K562 (cell line): Measurements from ENCODE around the gene OVOL1.

Experiments used
- CTCF ChIP-seq, 3 experiments: IDR thresholded peaks in 2 of 3; conservative IDR thresholded peaks in 1 of 3; 2 replicates each; pipeline ENCODE4 v1.5.1; 2011 to 2012; ENCODE audit warnings: low read length in 3 of 3, mild to moderate bottlenecking in 3 of 3, control low read depth in 2 of 3, improper control_type of control experiment in 1 of 3, inconsistent platforms in 1 of 3, low read depth in 1 of 3, mixed read lengths in 1 of 3, moderate library complexity in 1 of 3; ENCODE audit not compliant: insufficient read depth in 2 of 3
- EP300 ChIP-seq: IDR thresholded peaks from 2 replicates; pipeline ENCODE4 v1.6.1; 2012; ENCODE audit warnings: low read length, improper control_type of control experiment
- FOXM1 ChIP-seq, 2 experiments: fragments of 450-650 bp in 1 of 2; sonication (generic) in 1 of 2; formaldehyde crosslinking in 1 of 2; IDR thresholded peaks; 2 replicates each; pipeline versions ENCODE4 v1.6.1 to v1.9.0; 2017 to 2022; ENCODE audit warnings: low read depth in 2 of 2, mild to moderate bottlenecking in 2 of 2, missing genetic modification reagents in 1 of 2, moderate library complexity in 1 of 2
- FOXP1 ChIP-seq: sonication (generic); formaldehyde crosslinking; IDR thresholded peaks from 2 replicates; pipeline ENCODE4 v1.8.0; 2022; ENCODE audit warnings: mild to moderate bottlenecking, missing genetic modification reagents
- MTA1 ChIP-seq: fragments of 450-650 bp; IDR thresholded peaks from 2 replicates; pipeline ENCODE4 v1.6.1; 2017; ENCODE audit warnings: borderline replicate concordance
- POLR2AphosphoS5 ChIP-seq: IDR thresholded peaks from 2 replicates; pipeline ENCODE4 v1.6.1; 2011; ENCODE audit warnings: mild to moderate bottlenecking, low read depth, low read length, moderate library complexity; ENCODE audit not compliant: control insufficient read depth, insufficient read depth
- POLR3A ChIP-seq: IDR thresholded peaks from 2 replicates; pipeline ENCODE4 v1.6.1; 2011; ENCODE audit warnings: borderline replicate concordance, mild to moderate bottlenecking, moderate library complexity; ENCODE audit not compliant: insufficient read length, insufficient read depth; ENCODE audit errors: extremely low read depth
- SMARCA5 ChIP-seq: fragments of 450-650 bp; IDR thresholded peaks from 2 replicates; pipeline ENCODE4 v1.6.1; 2016
- USF1 ChIP-seq: sonication (generic); formaldehyde crosslinking; IDR thresholded peaks from 2 replicates; pipeline ENCODE4 v1.9.0; 2022; ENCODE audit warnings: mild to moderate bottlenecking, missing genetic modification reagents
- ZC3H11A ChIP-seq: IDR thresholded peaks from 2 replicates; pipeline ENCODE4 v1.6.1; 2012; ENCODE audit warnings: low read depth, low read length, improper control_type of control experiment

GRCh38 chr11:65786008-65786785 lies 666 bp upstream of the OVOL1 start:
- TF ChIP-seq CTCF (IDR thresholded peaks at IDR 0.05 in 2 of 3, conservative IDR thresholded peaks at IDR 0.05 in 1 of 3; ENCODE audit: insufficient read depth in 2 of 3, low read depth in 1 of 3, low read length in 3 of 3), result no peak
- TF ChIP-seq SMARCA5, result no peak
- no peak for TF ChIP-seq ZC3H11A
- TF ChIP-seq FOXP1 (CRISPR knock-in tag), result no peak
- no peak for TF ChIP-seq EP300
- TF ChIP-seq FOXM1 (IDR thresholded peaks at IDR 0.05; ENCODE audit: low read depth), result no peak
- no peak for TF ChIP-seq FOXM1 (CRISPR knock-in tag; IDR thresholded peaks at IDR 0.05; ENCODE audit: low read depth)
- TF ChIP-seq POLR2AphosphoS5, result no peak
- no peak for TF ChIP-seq MTA1
- no peak for TF ChIP-seq POLR3A
- TF ChIP-seq USF1, result no peak
